HepG2 (cell line): Measurements from ENCODE around the gene SIRT1. TPM values are rescaled to one million over a fixed set of nuclear protein-coding genes. Genes with fewer than 3 reads are reported as not detected.

Source experiments
- CEBPB ChIP-seq: IDR thresholded peaks from 2 replicates; pipeline ENCODE4 v1.6.1; 2011; ENCODE audit warnings: low read depth, low read length, improper control_type of control experiment, borderline replicate concordance
- DMAP1 ChIP-seq: IDR thresholded peaks from 2 replicates; pipeline ENCODE4 v1.6.1; 2016
- KDM6A ChIP-seq: IDR thresholded peaks from 2 replicates; pipeline ENCODE4 v1.6.1; 2016; ENCODE audit warnings: low read depth
- KLF16 ChIP-seq, 2 experiments: sonication (generic) in 1 of 2; formaldehyde crosslinking in 1 of 2; IDR thresholded peaks; 2 replicates each; pipeline versions ENCODE4 v1.6.1 to v1.8.0; 2016 to 2023; ENCODE audit warnings: missing genetic modification reagents in 2 of 2, missing compliant biosample characterization in 1 of 2
- MAX ChIP-seq: IDR thresholded peaks from 2 replicates; pipeline ENCODE4 v1.6.1; 2012; ENCODE audit warnings: inconsistent platforms
- MEF2D ChIP-seq: sonication (generic); formaldehyde crosslinking; IDR thresholded peaks from 2 replicates; pipeline ENCODE4 v1.5.1; 2020; ENCODE audit warnings: mild to moderate bottlenecking, missing genetic modification reagents
- NONO ChIP-seq, 2 experiments: fragments of 450-650 bp in 1 of 2; sonication (generic) in 1 of 2; formaldehyde crosslinking in 1 of 2; IDR thresholded peaks in 1 of 2; conservative IDR thresholded peaks in 1 of 2; 2 replicates each; pipeline versions ENCODE4 v1.6.1 to v1.8.0; 2017 to 2022; ENCODE audit warnings: mild to moderate bottlenecking in 1 of 2, missing genetic modification reagents in 1 of 2, moderate library complexity in 1 of 2
- PRDM15 ChIP-seq: sonication (generic); formaldehyde crosslinking; IDR thresholded peaks from 2 replicates; pipeline ENCODE4 v1.4.0; 2020; ENCODE audit warnings: missing genetic modification reagents
- RXRB ChIP-seq: IDR thresholded peaks from 2 replicates; pipeline ENCODE4 v1.6.1; 2016; ENCODE audit warnings: borderline replicate concordance, missing genetic modification reagents, missing compliant biosample characterization
- SP2 ChIP-seq: sonication (generic); formaldehyde crosslinking; IDR thresholded peaks from 2 replicates; pipeline ENCODE4 v1.5.1; 2020; ENCODE audit warnings: mild to moderate bottlenecking, missing genetic modification reagents
- TCF7 ChIP-seq: sonication (generic); IDR thresholded peaks from 2 replicates; pipeline ENCODE4 v1.6.1; 2016; ENCODE audit warnings: antibody characterized with exemption, low read depth
- THRA ChIP-seq: sonication (generic); formaldehyde crosslinking; IDR thresholded peaks from 2 replicates; pipeline ENCODE4 v1.4.0; 2020; ENCODE audit warnings: missing genetic modification reagents, borderline replicate concordance
- ZC3H13 ChIP-seq: sonication (generic); formaldehyde crosslinking; IDR thresholded peaks from 2 replicates; pipeline ENCODE4 v1.8.1; 2023; ENCODE audit warnings: mild to moderate bottlenecking, missing genetic modification reagents, moderate library complexity
- ZFP36L1 ChIP-seq: sonication (generic); formaldehyde crosslinking; IDR thresholded peaks from 2 replicates; pipeline ENCODE4 v1.8.0; 2022; ENCODE audit warnings: mild to moderate bottlenecking, missing genetic modification reagents, moderate library complexity
- ZFP82 ChIP-seq: sonication (generic); formaldehyde crosslinking; IDR thresholded peaks from 2 replicates; pipeline ENCODE4 v1.5.1; 2020; ENCODE audit warnings: mild to moderate bottlenecking, missing genetic modification reagents, borderline replicate concordance
- ZHX1 ChIP-seq: sonication (generic); formaldehyde crosslinking; IDR thresholded peaks from 2 replicates; pipeline ENCODE4 v1.8.1; 2022; ENCODE audit warnings: low read depth, mild to moderate bottlenecking, missing genetic modification reagents
- ZNF761 ChIP-seq: sonication (generic); formaldehyde crosslinking; conservative IDR thresholded peaks from 2 replicates; pipeline ENCODE4 v1.4.0; 2020; ENCODE audit warnings: mild to moderate bottlenecking, missing genetic modification reagents
- ZSCAN20 ChIP-seq: sonication (generic); formaldehyde crosslinking; IDR thresholded peaks from 2 replicates; pipeline ENCODE4 v1.4.0; 2020; ENCODE audit warnings: missing genetic modification reagents, mild to moderate bottlenecking, borderline replicate concordance
- polyA plus RNA-seq, 8 experiments: library from polyadenylated mRNA; depleted of rRNA in 3 of 8; stranded (reverse) in 7 of 8; unstranded in 1 of 8; fragments of >200 nt; fragmentation: Illumina TruSeq in 4 of 8; extraction: Trizol in 4 of 8; gene quantifications; 2 replicates each; pipeline versions ENCODE4 v1.2.1 to v1.2.3, GENCODE V29; 2011 to 2016; ENCODE audit warnings: low read depth in 4 of 8, missing spikeins in 1 of 8, mixed read lengths in 1 of 8; ENCODE audit not compliant: insufficient read depth in 1 of 8
- total RNA-seq, 5 experiments: library from RNA; depleted of rRNA; stranded (reverse); fragments of >200 nt; fragmentation: Illumina TruSeq; extraction: Trizol; gene quantifications; 2 replicates each; pipeline ENCODE4 v1.2.3, GENCODE V29; 2016; ENCODE audit warnings: low read depth in 1 of 5

Gene SIRT1
- total and polyA plus RNA-seq, 2 of the 13 experiments (the other 11 are each of a cell fraction or from before 2014, with no cell fraction given) = 9.4 to 10.2 TPM

- TF ChIP-seq DMAP1 (CRISPR knock-in tag) (peak; percentile 63; the same call in 1 of the 2 replicates), ZFP36L1 (CRISPR knock-in tag) (no peak), ZFP82 (CRISPR knock-in tag) (no peak), CEBPB (no peak), TCF7 (no peak), ZC3H13 (no peak), ZNF761 (CRISPR knock-in tag) (no peak), MEF2D (CRISPR knock-in tag) (peak; percentile 79), ZSCAN20 (CRISPR knock-in tag) (no peak), KLF16 (CRISPR knock-in tag; IDR thresholded peaks at IDR 0.05) (peak in 1 of 2 experiments; percentile 66; a peak in 2 of 4 replicates), RXRB (CRISPR knock-in tag) (peak; percentile 55; the same call in 1 of the 2 replicates), MAX (peak; percentile 23; the same call in 1 of the 2 replicates), THRA (CRISPR knock-in tag) (no peak; the same call in 1 of the 2 replicates), ZHX1 (CRISPR knock-in tag) (no peak), PRDM15 (CRISPR knock-in tag) (no peak), SP2 (CRISPR knock-in tag) (0 out of 2 replicates have a peak, but pooled peaks have one; percentile 22), NONO (IDR thresholded peaks at IDR 0.05) (no peak), NONO (CRISPR knock-in tag; conservative IDR thresholded peaks at IDR 0.05) (no peak; the same call in 1 of the 2 replicates), KDM6A (CRISPR knock-in tag) (no peak)
Observed at GRCh38 chr10:67849331-67850011, 35.0 kb upstream of the SIRT1 start (continued).
